HG03460 (cell line): ENCODE measurements around the gene SEC23IP.

Experiments
- ATAC-seq: cut with Tn5 transposase; IDR thresholded peaks from one replicate; pipeline ENCODE4 v1.9.1; 2021; ENCODE audit not compliant: unreplicated experiment

Gene SEC23IP

GRCh38 chr10:119933179-119933578 is 40.6 kb downstream of the SEC23IP start:
- ATAC-seq: no peak

- ATAC-seq: no peak
Measured at GRCh38 chr10:119940487-119940886, 48.0 kb downstream of the SEC23IP start.

- no peak for ATAC-seq
Measured at GRCh38 chr10:119942973-119943372, 50.4 kb downstream of the SEC23IP start.

GRCh38 chr10:119945805-119946204 is 53.3 kb downstream of the SEC23IP start:
- no peak for ATAC-seq

GRCh38 chr10:119947300-119947699 is 54.8 kb downstream of the SEC23IP start:
- ATAC-seq: no peak

GRCh38 chr10:119957451-119957850 is 64.9 kb downstream of the SEC23IP start:
- ATAC-seq: no peak

GRCh38 chr10:119962837-119963236 is 70.3 kb downstream of the SEC23IP start:
- no peak for ATAC-seq

- no peak for ATAC-seq
Measured at GRCh38 chr10:119967066-119967465, 74.5 kb downstream of the SEC23IP start.

- no peak for ATAC-seq
Measured at GRCh38 chr10:119969609-119970008, 77.1 kb downstream of the SEC23IP start.

- no peak for ATAC-seq
Measured at GRCh38 chr10:119970107-119970506, 77.6 kb downstream of the SEC23IP start.

- ATAC-seq: no peak
Measured at GRCh38 chr10:119970963-119971362, 78.4 kb downstream of the SEC23IP start.

GRCh38 chr10:119973281-119973680 is 80.8 kb downstream of the SEC23IP start:
- no peak for ATAC-seq

- ATAC-seq: no peak
Measured at GRCh38 chr10:119976421-119976820, 83.9 kb downstream of the SEC23IP start.

- no peak for ATAC-seq
Measured at GRCh38 chr10:119980956-119981750, 88.6 kb downstream of the SEC23IP start.

- no peak for ATAC-seq
Measured at GRCh38 chr10:119981826-119982225, 89.3 kb downstream of the SEC23IP start.

- ATAC-seq: no peak
Measured at GRCh38 chr10:119988333-119988732, 95.8 kb downstream of the SEC23IP start.

- ATAC-seq: no peak
Measured at GRCh38 chr10:119989966-119990365, 97.4 kb downstream of the SEC23IP start.

GRCh38 chr10:119991066-119991465 is 98.5 kb downstream of the SEC23IP start:
- ATAC-seq: no peak

- no peak for ATAC-seq
Measured at GRCh38 chr10:119991816-119992215, 99.3 kb downstream of the SEC23IP start.
